NCI-H2196 (cell line): ENCODE data around the gene AGK.
A peak's percentile ranks its signal among the peaks of the same experiment; 100 is the strongest.

ENCODE experiments used
- DNase-seq: peaks from one replicate; lab custom pipeline; 2025; ENCODE audit not compliant: unreplicated experiment; lab: John Stamatoyannopoulos, UW

AGK gene

DNA sequence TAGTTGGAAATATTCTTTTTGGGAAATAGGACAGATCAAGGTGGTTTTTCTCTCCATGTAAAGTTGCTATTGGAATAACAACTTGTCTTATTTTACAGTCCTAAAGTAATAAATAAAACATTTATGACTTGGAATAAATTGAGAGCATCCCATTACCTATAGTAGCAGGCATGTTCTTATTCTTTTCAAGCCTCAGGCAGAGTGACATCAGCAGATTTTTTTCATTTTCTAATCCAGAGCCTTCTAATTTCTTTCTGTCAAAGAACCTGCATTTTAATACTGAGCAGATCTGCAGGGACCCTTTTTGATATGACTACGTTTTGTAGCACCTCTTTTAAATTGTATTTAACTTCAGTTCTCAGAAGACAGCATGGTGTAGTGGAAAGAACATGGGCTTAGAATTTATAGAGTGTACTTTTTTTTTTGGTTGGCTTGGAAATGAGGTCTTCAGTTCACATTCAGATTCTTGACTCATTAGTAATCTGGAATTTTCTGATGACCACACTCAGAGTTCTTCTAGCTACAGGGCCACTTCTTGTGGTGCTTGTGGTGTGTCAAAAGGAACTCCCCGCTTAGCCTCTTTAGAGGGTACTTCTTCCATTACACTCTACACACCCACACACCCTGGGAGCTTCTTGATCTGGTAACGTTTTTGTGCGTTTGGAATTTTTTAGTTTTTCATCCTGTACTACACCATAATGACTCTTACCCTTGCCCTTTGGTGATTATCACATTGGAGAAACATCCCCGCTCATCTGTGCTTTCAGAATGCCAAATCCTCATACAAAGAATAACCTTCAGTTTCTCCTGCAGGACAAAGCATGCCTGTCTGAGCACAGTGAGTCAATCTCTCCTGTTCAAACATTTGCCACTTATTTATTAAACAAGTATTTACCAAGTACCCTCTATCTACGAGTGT is 34.6 kb downstream of the AGK start:
- DNase-seq: no peak

DNA sequence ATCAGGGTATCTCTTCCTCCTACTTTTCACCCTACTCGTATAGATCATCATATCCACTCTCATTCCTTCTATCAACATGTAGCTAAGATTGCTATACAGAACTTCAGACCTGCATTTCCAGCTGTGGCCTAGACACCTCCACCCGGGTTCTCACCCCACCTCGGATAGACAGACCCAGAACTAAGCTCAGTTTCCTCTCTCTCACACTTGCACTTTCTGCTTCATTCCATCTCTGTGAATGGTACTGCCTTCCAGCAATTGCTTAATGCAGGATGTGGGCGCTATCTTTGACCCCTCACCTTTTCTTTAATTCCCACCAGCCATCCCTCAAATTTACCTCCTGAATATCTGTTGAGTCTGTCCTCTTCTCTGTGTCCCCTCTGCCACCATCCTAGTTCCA is 35.7 kb downstream of the AGK start:
- no peak for DNase-seq

DNA sequence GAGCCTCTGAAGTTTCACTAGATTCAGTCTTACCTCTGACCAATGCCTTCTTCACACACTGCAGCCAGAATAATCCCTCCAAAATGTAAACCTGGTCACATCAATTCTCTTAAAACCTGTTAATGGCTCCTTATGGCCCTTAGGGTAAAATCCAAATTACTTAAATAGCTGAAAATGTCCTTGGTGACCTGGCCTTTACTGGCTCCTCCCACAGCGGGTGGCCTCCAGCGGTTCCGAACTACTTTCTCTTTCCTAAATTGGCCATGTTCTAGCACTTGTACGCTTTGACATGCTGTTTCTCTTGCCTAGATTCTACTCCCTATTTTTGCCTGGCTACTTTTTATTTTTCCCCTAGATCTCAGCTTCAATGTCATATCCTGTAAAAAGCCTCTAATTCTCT is 36.1 kb downstream of the AGK start:
- no peak for DNase-seq

DNA sequence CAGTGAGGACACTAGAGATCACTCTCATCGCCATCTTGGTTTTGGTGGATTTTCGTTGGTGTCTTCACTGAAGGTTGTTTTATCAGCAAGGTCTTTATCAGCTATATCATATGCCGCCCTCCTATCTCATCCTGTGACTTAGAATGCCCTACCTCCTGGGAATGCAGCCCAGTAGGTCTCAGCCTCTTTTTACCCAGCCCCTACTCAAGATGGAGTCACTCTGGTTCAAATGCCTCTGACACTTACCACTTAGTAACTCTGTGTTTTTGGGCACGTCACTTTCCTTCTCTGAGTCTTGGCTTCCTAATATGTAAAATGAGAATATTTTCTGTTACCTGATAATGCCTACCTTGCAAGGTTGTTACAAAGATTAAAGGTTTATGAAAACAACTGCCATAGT is 37.7 kb downstream of the AGK start:
- no peak for DNase-seq

DNA sequence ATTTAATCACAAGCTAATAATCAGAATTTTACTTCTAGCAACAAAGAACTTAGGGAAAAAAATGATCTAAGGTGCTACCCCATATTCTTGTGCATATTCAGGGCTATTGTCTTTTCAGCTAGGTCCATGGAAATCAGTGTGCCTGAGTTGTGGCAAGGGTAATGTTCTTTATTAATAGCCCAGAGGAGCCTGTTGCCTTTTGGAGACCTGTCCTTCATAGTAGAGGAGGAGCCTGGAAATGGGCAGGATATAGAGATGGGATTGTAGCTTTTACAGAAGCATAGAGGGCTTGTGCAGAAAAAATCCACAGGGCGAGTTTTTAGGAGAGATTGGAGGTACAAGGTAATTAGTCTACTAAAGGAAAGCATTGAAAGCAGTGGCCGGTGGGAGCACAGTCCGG is 38.9 kb downstream of the AGK start:
- DNase-seq: no peak

DNA sequence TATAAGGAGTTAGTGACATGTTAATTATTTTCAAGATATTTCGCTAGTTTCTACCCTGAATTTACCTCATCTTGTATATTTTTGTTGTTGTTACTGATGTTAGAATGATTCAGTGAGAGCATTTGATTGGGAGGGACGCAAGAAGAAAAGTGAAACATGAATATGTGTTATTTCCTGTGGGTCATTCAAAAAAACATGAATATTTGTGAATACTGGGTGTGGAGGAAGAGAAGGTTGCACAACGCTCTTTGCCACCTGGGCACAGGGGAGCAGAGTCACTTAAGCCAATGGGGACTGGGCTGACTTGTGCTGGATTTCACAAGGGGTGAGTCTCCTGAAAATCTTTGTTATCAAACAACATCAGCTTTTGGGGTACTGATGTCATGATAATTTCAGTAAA is 39.5 kb downstream of the AGK start:
- DNase-seq: no peak

DNA sequence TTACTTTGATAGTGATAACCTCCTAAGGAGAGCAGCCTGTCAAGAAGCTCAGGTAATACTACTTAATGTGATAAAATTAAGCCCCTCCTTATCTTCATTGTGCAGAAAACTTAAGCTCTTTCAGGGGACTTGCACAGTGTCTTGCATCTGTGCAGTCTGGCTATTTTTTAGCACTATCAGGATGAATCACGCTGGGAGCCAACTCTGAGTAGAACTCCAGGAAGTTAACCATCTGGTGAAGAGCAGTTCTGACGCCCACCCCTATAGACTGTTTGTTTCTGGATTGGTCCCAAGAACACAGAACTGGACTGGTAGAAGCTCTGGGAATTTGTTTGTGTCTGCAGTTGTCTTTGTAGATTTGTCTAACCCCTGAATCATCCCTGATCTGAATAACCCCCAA is 41.9 kb downstream of the AGK start:
- no peak for DNase-seq

DNA sequence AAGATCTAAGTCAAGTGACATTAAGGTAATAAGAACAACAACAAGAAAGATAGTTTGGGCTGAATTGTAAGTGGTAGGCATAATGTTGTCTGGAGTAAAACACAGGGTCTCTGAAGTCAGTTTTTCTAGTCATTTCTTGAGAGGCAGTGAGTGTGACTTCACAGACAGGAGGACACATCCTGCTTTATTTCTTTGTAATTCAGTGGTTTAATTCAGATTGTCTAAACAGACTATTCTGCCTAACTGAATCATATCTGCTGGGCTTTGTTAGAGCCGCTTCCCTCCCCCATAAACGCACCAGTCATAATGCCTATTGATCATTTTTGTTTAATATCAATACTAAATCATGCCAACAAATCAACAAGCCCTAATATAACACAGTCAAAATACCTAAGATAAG is 46.8 kb downstream of the AGK start:
- DNase-seq: no peak

DNA sequence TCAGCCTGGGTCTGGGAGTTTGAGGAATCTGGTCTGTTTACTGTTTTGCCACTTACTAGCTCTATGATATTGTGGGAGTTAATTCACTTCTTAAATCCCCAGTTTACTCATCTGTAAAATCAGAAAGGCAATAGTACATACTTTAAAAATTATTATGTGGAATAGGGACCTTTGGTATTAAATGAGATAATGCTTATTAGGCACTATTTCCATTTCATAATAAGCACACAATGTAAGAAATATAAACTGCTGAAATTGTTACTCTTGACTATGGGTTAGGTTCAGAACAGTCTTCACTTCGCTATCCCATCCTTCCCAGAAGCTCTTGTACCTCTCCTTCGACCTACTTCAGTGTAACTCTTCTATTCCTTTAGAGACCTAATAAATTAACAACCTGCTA is 47.2 kb downstream of the AGK start:
- DNase-seq: no peak

DNA sequence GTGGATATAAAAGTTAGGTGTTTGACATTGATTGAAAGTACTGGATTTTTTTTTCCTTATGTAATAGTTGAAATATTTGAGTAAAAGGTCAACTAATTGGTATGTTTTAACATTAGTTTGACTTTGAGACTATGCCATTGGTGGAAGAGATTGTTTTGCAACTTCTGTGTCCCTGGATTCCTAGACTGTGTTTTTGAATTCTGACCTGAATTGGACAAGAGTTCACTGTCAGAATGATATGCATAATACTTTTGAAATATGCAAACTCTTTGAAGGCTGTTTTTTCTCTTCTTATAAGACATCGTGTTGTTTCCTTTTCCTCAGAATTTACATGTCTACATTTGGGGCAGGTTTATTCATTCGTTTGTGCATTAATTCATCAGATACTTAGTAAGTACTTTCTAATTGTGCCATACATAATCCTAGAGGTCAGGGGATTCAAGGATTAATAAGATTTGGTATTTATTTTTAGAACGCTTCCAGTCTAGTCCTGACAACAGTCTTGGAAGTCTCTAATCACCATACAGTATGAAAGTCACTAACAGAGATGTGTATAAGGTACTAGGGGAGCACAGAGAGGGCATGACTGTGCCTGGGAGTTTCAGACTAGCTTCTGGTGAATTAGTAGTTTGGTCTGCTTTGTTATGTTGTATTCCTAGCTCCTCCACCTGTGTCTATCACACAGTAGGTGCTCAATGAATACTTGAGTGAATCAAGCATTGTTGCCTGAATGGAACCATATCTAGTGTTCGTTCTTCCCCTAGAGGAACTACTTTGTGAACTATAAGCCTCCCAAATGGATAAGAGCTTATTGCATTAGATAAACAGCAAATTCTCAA is 49.2 kb downstream of the AGK start:
- no peak for DNase-seq

DNA sequence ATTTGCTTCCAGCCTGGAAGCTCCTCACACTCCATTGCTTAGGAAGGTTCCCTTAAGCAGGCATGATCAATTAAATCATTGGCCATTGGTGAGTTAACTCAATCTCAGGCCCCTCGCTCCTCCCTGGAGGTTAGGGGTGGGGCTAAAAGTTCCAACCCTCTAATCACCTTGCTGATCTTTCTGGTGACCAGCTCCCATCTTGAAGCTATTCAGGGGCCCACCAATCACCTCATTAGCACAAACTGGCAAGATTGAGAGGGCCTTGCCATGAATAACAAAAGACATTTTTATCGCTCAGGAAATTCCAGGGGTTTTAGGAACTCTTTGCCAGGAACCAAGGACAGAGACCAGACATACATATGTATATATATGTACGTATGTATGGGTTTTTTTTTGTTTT is 58.4 kb downstream of the AGK start:
- DNase-seq: no peak

DNA sequence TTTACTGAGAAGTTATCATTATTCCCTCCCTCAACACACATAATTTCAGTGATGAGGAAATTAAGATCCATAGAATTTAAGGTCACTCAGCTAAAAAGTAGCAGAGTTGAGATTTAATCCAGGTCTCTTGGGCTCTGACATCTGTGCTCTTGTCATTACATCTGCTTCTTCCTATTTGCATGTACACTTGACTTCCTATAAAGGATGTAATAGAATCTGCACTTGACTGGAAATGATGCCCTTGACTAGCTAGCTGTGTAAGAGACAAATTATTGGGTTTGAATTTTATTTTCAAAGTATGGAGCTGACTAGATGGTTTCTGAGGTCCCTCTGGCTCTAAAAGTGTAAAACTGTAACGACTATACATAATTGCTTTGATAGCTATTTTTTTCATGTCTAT is 59.5 kb downstream of the AGK start:
- DNase-seq: peak; percentile 17

DNA sequence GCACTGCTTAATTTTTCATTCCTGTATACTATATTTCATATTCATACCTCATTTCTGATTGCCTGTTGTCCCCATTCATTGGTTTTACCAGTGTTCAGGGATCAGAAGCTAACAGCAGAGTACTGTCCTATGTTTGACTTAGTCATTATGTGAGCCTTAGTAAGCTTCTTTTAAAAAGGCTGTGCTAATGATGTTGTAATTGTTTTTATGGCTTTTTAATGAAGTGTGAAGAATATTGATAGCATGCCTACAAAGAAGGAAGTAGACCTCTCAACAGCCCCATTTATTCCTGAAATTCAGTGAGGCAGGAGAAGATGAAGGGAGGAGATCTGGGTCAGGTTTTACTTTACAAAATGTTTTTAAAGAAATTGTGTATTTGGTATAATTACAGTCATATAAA is 61.7 kb downstream of the AGK start:
- no peak for DNase-seq

DNA sequence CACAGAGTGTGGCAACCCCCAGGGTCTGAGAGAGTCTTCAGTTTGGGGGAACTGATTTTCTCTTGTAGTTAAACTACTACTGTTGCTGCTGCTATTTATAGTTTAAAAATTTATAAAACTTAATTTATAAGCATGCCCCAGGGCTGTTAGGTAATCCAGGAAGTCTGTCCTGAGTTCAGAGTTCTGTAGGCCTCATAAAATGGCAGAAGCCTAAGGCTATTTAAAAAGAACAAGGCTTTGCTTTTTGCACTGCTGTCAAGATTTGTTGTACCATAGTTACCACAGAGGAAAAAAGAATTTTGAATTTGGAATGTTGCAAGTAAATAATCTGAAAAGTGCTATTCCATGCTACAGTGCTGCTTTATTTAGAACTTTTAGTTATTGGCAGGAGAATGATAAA is 66.1 kb downstream of the AGK start:
- no peak for DNase-seq

DNA sequence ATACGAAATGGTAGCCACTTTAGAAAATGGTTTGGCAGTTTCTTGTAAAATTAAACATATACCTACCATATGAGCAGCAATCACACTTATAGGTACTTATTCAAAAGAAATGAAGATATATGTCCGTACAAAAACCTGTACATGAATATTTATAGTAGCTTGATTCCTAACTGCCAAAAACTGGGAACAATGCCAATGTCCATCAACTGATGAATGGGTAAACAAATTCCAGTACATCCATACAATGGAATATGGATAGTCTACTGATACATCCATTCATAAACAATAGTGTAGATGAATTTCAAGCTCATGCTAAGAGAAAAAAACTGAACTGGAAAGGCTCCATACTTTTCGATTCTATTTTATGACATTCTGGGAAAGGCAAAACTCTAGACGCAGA is 68.5 kb downstream of the AGK start:
- no peak for DNase-seq

DNA sequence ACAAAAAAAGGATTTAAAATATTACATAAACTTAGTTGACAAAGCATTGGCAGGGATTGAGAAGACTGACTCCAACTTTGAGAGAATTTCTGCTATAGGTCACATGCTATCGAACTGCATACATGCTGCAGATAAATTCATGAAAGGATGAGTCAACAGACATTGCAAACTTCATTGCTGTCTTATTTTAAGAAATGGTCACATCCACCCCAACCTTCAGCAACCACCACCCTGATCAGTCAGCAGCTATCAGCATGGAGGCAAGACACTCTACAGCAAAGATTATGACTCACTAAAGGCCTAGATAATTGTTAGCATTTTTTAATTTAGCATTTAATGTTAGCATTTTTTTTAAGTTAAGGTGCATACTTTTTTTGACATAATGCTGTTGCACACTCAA is 73.6 kb downstream of the AGK start:
- no peak for DNase-seq

DNA sequence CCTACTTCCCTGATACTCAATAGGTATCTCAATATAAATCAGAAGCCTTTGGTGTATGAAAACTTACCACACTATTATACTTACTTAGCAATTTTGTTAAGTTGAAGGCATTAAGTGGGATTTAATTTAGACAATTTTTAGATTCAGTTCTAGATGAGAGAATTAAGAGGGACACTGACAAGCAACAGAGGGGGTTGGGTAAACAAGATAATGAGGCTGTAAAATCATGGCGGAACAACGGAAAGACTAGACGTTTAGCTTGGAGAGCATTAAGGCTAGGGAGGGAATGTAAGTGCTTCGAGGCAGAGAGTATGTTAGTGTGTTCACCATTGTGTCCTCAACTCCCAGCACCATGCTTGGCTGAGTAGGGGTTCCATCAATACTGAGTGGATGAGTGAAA is 79.4 kb downstream of the AGK start:
- no peak for DNase-seq

DNA sequence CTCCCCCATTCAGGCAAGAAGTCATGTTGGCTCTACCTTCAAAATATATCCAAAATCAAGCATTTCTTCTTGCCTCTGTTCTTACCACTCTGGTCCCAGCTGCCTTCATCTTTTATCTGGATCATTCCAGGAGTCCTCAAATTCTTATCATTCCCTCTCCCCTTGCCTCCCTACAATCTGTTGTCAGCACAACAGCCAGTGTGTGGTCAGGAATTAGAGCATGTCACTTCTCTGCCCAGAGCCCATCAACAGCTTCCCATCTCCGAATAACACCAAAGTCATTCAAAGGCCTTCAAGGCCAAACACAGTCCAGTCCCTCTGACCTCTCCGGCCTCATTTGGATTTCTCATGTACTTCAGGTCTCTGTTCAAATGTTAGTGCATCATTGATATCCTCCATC is 80.3 kb downstream of the AGK start:
- DNase-seq: no peak

DNA sequence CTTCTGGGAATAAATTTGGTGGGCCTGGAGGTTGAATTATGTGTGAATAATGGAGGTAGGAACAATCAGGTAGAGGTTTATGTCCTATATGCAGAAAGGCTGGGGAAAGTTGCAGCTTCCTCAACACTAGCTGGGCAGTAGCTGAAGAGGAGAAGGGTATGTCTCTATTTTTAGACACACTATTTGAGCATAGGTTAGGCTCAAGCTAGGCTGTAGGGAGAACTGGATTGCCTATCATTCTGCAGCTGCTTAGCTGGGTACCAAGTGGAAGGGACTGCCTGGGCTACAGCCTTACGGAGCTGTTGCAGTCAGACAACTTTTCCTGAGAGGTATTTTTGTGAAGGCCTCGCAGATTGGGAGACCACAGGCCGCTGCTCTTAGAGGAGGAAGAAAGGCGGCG is 82.9 kb downstream of the AGK start:
- no peak for DNase-seq

DNA sequence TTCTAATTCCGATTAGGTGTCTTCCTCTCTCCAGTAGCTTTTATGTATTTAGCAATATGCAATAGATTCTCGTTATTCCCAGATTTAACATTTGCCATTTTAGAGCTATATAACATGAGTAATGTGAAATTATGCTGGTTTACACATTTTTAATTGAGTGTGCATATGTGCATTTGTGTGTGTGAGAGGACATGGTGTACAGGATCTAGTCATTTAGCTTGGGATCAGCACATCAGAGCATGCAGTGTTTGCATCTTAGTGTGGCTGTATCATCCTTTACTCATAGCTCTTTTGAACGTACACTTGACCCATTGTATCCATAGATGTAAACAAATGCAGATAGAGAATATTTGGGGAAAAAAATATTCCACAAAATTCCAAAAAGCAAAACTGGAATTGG is 84.8 kb downstream of the AGK start:
- DNase-seq: no peak

DNA sequence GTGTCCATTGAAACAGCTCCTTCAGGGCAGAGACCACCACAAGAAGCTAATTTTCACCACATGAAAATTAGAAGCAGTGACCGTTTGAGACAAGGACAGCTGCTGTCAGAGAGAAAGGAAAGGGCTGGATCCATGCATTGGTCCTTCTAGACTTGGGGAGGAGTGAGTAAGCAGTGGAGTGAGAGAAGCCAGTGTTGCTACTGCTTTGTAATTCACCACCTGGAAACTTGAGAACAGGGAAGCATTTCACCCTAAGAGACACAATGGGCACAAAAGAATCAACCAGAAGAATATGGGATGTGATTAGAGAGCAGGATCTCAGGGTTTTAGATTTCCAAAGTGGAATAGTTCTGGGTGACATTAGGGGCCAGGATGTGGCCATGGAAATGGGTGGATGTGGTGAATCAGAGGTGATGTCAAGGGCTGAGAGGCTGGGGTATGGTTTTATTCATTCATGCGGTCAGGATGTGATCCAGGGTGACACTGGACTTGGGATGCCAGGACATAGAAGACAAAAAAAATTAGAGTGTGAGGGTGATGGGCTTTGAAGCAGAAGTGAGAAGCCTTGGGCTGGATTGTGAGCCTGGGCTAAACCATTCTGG is 89.1 kb downstream of the AGK start:
- no peak for DNase-seq

DNA sequence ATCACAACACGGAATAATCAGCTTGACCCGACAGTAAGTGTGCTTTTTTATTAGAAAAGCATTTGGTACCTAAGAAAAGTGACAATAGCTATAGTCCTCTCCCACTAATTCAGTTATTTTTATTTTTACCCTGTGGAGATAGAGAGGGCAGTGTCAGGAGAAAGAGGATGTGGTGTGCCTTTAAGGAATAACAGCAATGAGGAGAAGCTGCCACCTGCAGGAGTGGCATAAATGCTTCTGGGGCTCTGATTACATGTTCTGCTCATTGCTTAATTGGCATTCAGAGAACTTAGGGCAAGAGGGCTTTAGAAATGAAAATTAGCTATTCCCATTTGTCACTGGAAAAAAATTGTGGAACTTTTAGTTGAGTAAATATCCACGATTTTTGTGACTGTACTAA is 90.7 kb downstream of the AGK start:
- peak; percentile 10 for DNase-seq
